SK-N-SH (cell line): ENCODE data around the gene HIVEP2. TPM values are rescaled to one million over a fixed set of nuclear protein-coding genes. Genes with fewer than 3 reads are reported as not detected.

Source experiments
- CTCF ChIA-PET: fragments of 300-600, 350-600 bp; formaldehyde crosslinking; extraction: SDS; loops from one replicate; lab custom pipeline; 2021; lab: Yijun Ruan, JAX
- POLR2A ChIA-PET: fragments of 350-600 bp; sonication (Branson Sonifier 250); formaldehyde crosslinking; extraction: SDS; loops from one replicate; lab custom pipeline; 2020; ENCODE audit warnings: antibody characterized with exemption, inconsistent platforms; lab: Yijun Ruan, JAX
- DNase-seq: peaks from one replicate; pipeline ENCODE4 v3.0.0; 2012
- H2AFZ ChIP-seq: fragments of 200-600 bp; sonication (generic); 2 replicates; pipeline ENCODE4 v1.8.1; 2016; ENCODE audit warnings: antibody characterized with exemption, mild to moderate bottlenecking, low read depth
- H3F3A ChIP-seq: fragments of 200-600 bp; sonication (generic); replicated peaks from 2 replicates; pipeline ENCODE3; 2016; ENCODE audit warnings: antibody characterized with exemption, mild to moderate bottlenecking; ENCODE audit not compliant: insufficient read depth
- H3K27ac ChIP-seq, 2 experiments: fragments of 200-500 bp in 1 of 2; fragments of 200-600 bp in 1 of 2; sonication (Bioruptor generic) in 1 of 2; sonication (generic), shearing (Covaris generic) in 1 of 2; 2 replicates each; pipeline versions ENCODE4 v1.5.1 to v1.6.1; 2014 to 2016; ENCODE audit warnings: low read depth in 2 of 2, inconsistent platforms in 1 of 2, low read length in 1 of 2, mild to moderate bottlenecking in 1 of 2, mixed read lengths in 1 of 2
- H3K27me3 ChIP-seq: fragments of 200-600 bp; sonication (generic), shearing (Covaris generic); 2 replicates; pipeline ENCODE4 v1.6.1; 2016; ENCODE audit warnings: mixed run types; ENCODE audit not compliant: insufficient read depth
- H3K36me3 ChIP-seq, 2 experiments: fragments of 200-500 bp in 1 of 2; fragments of 200-600 bp in 1 of 2; sonication (Bioruptor generic) in 1 of 2; sonication (generic) in 1 of 2; replicated peaks in 1 of 2; 2 replicates each; pipeline versions ENCODE3 to v1.5.1; 2014 to 2016; ENCODE audit warnings: low read length in 1 of 2, mild to moderate bottlenecking in 1 of 2; ENCODE audit not compliant: insufficient read depth in 2 of 2, control insufficient read depth in 1 of 2
- H3K4me1 ChIP-seq, 2 experiments: fragments of 200-500 bp in 1 of 2; fragments of 200-600 bp in 1 of 2; sonication (Bioruptor generic) in 1 of 2; sonication (generic), shearing (Covaris generic) in 1 of 2; 2 replicates each; pipeline versions ENCODE4 v1.5.1 to v1.6.1; 2014 to 2016; ENCODE audit warnings: low read depth in 1 of 2, low read length in 1 of 2, mixed run types in 1 of 2; ENCODE audit not compliant: insufficient read depth in 2 of 2, control insufficient read depth in 1 of 2
- H3K4me2 ChIP-seq: fragments of 200-600 bp; sonication (generic), shearing (Covaris generic); 2 replicates; pipeline ENCODE4 v1.6.1; 2017; ENCODE audit warnings: mixed run types
- H3K4me3 ChIP-seq, 2 experiments: fragments of 200-500 bp in 1 of 2; fragments of 200-600 bp in 1 of 2; sonication (Bioruptor generic) in 1 of 2; sonication (generic), shearing (Covaris generic) in 1 of 2; 2 replicates each; pipeline versions ENCODE4 v1.5.1 to v1.8.1; 2014 to 2016; ENCODE audit warnings: low read depth in 2 of 2, inconsistent platforms in 1 of 2, low read length in 1 of 2, mild to moderate bottlenecking in 1 of 2, mixed read lengths in 1 of 2, moderate library complexity in 1 of 2
- H3K79me2 ChIP-seq: fragments of 200-600 bp; sonication (generic); 2 replicates; pipeline ENCODE4 v1.8.1; 2017; ENCODE audit warnings: mild to moderate bottlenecking; ENCODE audit not compliant: insufficient read depth
- H3K9ac ChIP-seq: fragments of 200-600 bp; sonication (generic); 2 replicates; pipeline ENCODE4 v1.6.1; 2017; ENCODE audit warnings: mixed run types
- H3K9me2 ChIP-seq: fragments of 200-600 bp; sonication (generic); 2 replicates; pipeline ENCODE4 v1.6.1; 2017; ENCODE audit warnings: mixed run types
- H3K9me3 ChIP-seq: fragments of 200-600 bp; sonication (generic); 2 replicates; pipeline ENCODE4 v1.6.1; 2017; ENCODE audit warnings: mixed run types, mild to moderate bottlenecking, moderate library complexity
- H4K20me1 ChIP-seq: fragments of 200-600 bp; sonication (generic); 2 replicates; pipeline ENCODE4 v1.6.1; 2017; ENCODE audit warnings: mild to moderate bottlenecking, mixed run types; ENCODE audit not compliant: insufficient read depth
- ELF1 ChIP-seq: IDR thresholded peaks from 2 replicates; pipeline ENCODE4 v1.4.0; 2012
- EP300 ChIP-seq, 2 experiments: IDR thresholded peaks; 2 replicates each; pipeline versions ENCODE4 v1.4.0 to v1.6.1; 2012; ENCODE audit warnings: borderline replicate concordance in 1 of 2, low read depth in 1 of 2, low read length in 1 of 2
- EZH2phosphoT487 ChIP-seq: fragments of 200-600 bp; sonication (generic); IDR thresholded peaks from 2 replicates; pipeline ENCODE4 v1.6.1; 2017; ENCODE audit warnings: low read depth, mixed run types, mild to moderate bottlenecking, antibody characterized with exemption, moderate library complexity, borderline replicate concordance
- FOSL2 ChIP-seq: IDR thresholded peaks from 2 replicates; pipeline ENCODE4 v1.4.0; 2012; ENCODE audit warnings: low read depth, mild to moderate bottlenecking, moderate library complexity, borderline replicate concordance
- MEF2A ChIP-seq: IDR thresholded peaks from 2 replicates; pipeline ENCODE4 v1.4.0; 2012; ENCODE audit warnings: low read depth, borderline replicate concordance
- MXI1 ChIP-seq: IDR thresholded peaks from 2 replicates; pipeline ENCODE4 v1.6.1; 2012; ENCODE audit warnings: mild to moderate bottlenecking, low read depth, low read length, improper control_type of control experiment
- NFIC ChIP-seq: IDR thresholded peaks from 2 replicates; pipeline ENCODE4 v1.4.0; 2012; ENCODE audit warnings: borderline replicate concordance
- POLR2AphosphoS5 ChIP-seq: IDR thresholded peaks from 2 replicates; pipeline ENCODE4 v1.6.1; 2012; ENCODE audit warnings: low read depth, low read length
- RAD21 ChIP-seq: IDR thresholded peaks from 2 replicates; pipeline ENCODE4 v1.6.1; 2012; ENCODE audit warnings: mild to moderate bottlenecking, low read length
- RCOR1 ChIP-seq: fragments of 150-350 bp; IDR thresholded peaks from 2 replicates; pipeline ENCODE4 v1.6.1; 2017; ENCODE audit warnings: antibody characterized with exemption, low read length
- RXRA ChIP-seq: IDR thresholded peaks from 2 replicates; pipeline ENCODE4 v1.4.0; 2012; ENCODE audit warnings: low read depth, mild to moderate bottlenecking, borderline replicate concordance
- TAF1 ChIP-seq: IDR thresholded peaks from 2 replicates; pipeline ENCODE4 v1.6.1; 2012; ENCODE audit warnings: low read depth, mild to moderate bottlenecking, low read length, moderate library complexity, borderline replicate concordance
- TCF12 ChIP-seq: IDR thresholded peaks from 2 replicates; pipeline ENCODE4 v1.4.0; 2012
- TEAD4 ChIP-seq: IDR thresholded peaks from 2 replicates; pipeline ENCODE4 v1.4.0; 2012; ENCODE audit warnings: mild to moderate bottlenecking, borderline replicate concordance; ENCODE audit not compliant: insufficient read depth
- YY1 ChIP-seq: IDR thresholded peaks from 2 replicates; pipeline ENCODE4 v1.4.0; 2012; ENCODE audit warnings: low read depth, mild to moderate bottlenecking
- WGBS: methylation state at CpG from one replicate; pipeline ENCODE4 v1.1.6; 2017; ENCODE audit warnings: low lambda C conversion rate; 5-methylcytosine and 5-hydroxymethylcytosine counted together
- polyA plus RNA-seq, 3 experiments: library from polyadenylated mRNA; depleted of rRNA; stranded (reverse); fragments of >200 nt; gene quantifications; 2 replicates each; pipeline ENCODE4 v1.2.3, GENCODE V29; 2012
- TF ChIP-seq, protein P1 (sequence below): IDR thresholded peaks from 2 replicates; pipeline ENCODE4; 2012
- TF ChIP-seq, protein P2 (sequence below): IDR thresholded peaks from 2 replicates; pipeline ENCODE4 v1.6.1; 2012; ENCODE audit warnings: mild to moderate bottlenecking, low read depth, low read length, moderate library complexity
- TF ChIP-seq, protein P3 (sequence below): IDR thresholded peaks from 2 replicates; pipeline ENCODE4 v1.4.0; 2012; ENCODE audit warnings: low read depth, borderline replicate concordance
- TF ChIP-seq, protein P4 (sequence below): fragments of 150-350 bp; IDR thresholded peaks from 2 replicates; pipeline ENCODE4 v1.6.1; 2016; ENCODE audit warnings: mild to moderate bottlenecking, low read depth, low read length

The HIVEP2 gene
- polyA plus RNA-seq, 1 of the 3 experiments (the other 2 are of a cell fraction) = 2.5 TPM

DNA sequence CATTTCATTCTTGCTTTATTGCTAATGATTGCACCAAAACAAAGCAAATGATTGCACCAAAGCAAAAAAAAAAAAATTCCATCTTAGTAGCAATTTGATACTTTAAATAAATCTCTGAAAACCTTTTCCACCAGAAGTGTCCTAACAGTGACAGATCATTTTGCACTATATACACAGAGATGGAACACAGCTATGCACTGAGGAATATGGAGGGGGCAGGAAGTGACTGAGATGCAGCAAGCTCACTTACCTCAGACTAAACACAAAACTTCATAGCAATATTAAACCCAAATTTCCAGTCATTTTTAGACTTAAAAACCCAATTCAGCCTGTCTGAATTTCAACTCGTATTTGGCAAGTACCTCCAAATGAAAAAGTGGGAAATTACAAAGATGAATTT lies 41.2 kb downstream of the HIVEP2 start:
- Histone ChIP-seq H3K36me3 (no peaks in the 10 kb centered on the region), H3K9me2 (no peaks in the 10 kb centered on the region), H3K4me1 (peaks cover 0 to 9% of the 10 kb centered on the region in 2 experiments; a peak in 2 of 4 replicates), H3K27me3 (no peaks in the 10 kb centered on the region), H2AFZ (no peak overlapping the region), H3K9me3 (no peaks in the 10 kb centered on the region), H4K20me1 (no peaks in the 10 kb centered on the region), H3K4me3 (no peak overlapping the region), H3K79me2 (peaks cover 42% of the 10 kb centered on the region), H3K27ac (peak overlapping the region; percentile 86 to 99), H3K4me2 (peak overlapping the region; percentile 72; the same call in 1 of the 2 replicates), H3K9ac (no peak overlapping the region), H3F3A (peaks cover 9% of the 10 kb centered on the region)
- ChIA-PET CTCF (no interaction called here), POLR2A (no interaction called here)
- no peak for TF ChIP-seq TCF12
- TF ChIP-seq EZH2phosphoT487 = no peak
- no peak for TF ChIP-seq RCOR1
- TF ChIP-seq, protein P1, sequence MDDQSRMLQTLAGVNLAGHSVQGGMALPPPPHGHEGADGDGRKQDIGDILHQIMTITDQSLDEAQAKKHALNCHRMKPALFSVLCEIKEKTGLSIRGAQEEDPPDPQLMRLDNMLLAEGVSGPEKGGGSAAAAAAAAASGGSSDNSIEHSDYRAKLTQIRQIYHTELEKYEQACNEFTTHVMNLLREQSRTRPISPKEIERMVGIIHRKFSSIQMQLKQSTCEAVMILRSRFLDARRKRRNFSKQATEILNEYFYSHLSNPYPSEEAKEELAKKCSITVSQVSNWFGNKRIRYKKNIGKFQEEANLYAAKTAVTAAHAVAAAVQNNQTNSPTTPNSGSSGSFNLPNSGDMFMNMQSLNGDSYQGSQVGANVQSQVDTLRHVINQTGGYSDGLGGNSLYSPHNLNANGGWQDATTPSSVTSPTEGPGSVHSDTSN = no peak
- no peak for TF ChIP-seq EP300 (IDR thresholded peaks at IDR 0.05; ENCODE audit: borderline replicate concordance in 1 of 2, low read depth in 1 of 2, low read length in 1 of 2)
- no peak for TF ChIP-seq RXRA
- no peak for TF ChIP-seq TEAD4
- TF ChIP-seq, protein P2, sequence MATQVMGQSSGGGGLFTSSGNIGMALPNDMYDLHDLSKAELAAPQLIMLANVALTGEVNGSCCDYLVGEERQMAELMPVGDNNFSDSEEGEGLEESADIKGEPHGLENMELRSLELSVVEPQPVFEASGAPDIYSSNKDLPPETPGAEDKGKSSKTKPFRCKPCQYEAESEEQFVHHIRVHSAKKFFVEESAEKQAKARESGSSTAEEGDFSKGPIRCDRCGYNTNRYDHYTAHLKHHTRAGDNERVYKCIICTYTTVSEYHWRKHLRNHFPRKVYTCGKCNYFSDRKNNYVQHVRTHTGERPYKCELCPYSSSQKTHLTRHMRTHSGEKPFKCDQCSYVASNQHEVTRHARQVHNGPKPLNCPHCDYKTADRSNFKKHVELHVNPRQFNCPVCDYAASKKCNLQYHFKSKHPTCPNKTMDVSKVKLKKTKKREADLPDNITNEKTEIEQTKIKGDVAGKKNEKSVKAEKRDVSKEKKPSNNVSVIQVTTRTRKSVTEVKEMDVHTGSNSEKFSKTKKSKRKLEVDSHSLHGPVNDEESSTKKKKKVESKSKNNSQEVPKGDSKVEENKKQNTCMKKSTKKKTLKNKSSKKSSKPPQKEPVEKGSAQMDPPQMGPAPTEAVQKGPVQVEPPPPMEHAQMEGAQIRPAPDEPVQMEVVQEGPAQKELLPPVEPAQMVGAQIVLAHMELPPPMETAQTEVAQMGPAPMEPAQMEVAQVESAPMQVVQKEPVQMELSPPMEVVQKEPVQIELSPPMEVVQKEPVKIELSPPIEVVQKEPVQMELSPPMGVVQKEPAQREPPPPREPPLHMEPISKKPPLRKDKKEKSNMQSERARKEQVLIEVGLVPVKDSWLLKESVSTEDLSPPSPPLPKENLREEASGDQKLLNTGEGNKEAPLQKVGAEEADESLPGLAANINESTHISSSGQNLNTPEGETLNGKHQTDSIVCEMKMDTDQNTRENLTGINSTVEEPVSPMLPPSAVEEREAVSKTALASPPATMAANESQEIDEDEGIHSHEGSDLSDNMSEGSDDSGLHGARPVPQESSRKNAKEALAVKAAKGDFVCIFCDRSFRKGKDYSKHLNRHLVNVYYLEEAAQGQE = no peak
- no peak for TF ChIP-seq ELF1
- TF ChIP-seq YY1 = no peak
- no peak for TF ChIP-seq TAF1
- TF ChIP-seq, protein P3, sequence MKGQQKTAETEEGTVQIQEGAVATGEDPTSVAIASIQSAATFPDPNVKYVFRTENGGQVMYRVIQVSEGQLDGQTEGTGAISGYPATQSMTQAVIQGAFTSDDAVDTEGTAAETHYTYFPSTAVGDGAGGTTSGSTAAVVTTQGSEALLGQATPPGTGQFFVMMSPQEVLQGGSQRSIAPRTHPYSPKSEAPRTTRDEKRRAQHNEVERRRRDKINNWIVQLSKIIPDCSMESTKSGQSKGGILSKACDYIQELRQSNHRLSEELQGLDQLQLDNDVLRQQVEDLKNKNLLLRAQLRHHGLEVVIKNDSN = no peak
- WGBS = 78% methylated on average over 1 of the region's 1 CpG
- no peak for DNase-seq

DNA sequence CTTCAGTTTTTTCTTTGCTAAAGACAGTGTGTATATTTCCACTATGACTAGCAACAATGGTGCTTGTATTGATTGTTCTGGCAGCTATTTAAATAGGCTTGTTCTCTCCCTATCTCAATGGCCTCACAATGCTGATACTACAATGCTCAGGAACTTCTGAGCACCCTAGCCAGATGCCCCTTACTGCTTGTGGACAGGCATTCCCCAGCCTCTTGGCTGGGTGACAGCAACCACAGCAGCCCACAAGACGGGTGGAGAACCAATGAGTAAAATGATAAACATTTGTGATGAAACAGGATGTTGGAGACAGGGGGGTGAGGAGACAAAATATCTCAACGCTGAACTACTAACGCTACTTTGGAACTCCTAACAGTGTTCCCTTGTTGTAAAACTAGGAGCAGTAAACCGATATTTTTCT lies 42.3 kb downstream of the HIVEP2 start:
- Histone ChIP-seq H3K27ac (peak overlapping the region; percentile 86 to 99), H3K4me2 (peak overlapping the region; percentile 72), H3K9me3 (no peaks in the 10 kb centered on the region), H3K36me3 (no peaks in the 10 kb centered on the region), H3K79me2 (peaks cover 48% of the 10 kb centered on the region), H4K20me1 (no peaks in the 10 kb centered on the region), H3F3A (peaks cover 9% of the 10 kb centered on the region), H3K9ac (peak overlapping the region; percentile 78), H2AFZ (peak overlapping the region; percentile 86; the same call in 1 of the 2 replicates), H3K4me3 (peak overlapping the region; percentile 22 to 50; a peak in 2 of 4 replicates), H3K4me1 (peaks cover 0 to 9% of the 10 kb centered on the region in 2 experiments; a peak in 2 of 4 replicates), H3K9me2 (no peaks in the 10 kb centered on the region), H3K27me3 (no peaks in the 10 kb centered on the region)
- WGBS = 7% methylated on average over 4 of the region's 4 CpGs
- ChIA-PET CTCF (no interaction called here), POLR2A (no interaction called here)
- peak; percentile 19 for DNase-seq
- TF ChIP-seq POLR2AphosphoS5 (peak; percentile 69; the same call in 1 of the 2 replicates), RAD21 (no peak), RCOR1 (no peak), EZH2phosphoT487 (no peak), FOSL2 (peak; percentile 76), MEF2A (peak; percentile 68), NFIC (peak; percentile 98), MXI1 (no peak)
- TF ChIP-seq, protein P4, sequence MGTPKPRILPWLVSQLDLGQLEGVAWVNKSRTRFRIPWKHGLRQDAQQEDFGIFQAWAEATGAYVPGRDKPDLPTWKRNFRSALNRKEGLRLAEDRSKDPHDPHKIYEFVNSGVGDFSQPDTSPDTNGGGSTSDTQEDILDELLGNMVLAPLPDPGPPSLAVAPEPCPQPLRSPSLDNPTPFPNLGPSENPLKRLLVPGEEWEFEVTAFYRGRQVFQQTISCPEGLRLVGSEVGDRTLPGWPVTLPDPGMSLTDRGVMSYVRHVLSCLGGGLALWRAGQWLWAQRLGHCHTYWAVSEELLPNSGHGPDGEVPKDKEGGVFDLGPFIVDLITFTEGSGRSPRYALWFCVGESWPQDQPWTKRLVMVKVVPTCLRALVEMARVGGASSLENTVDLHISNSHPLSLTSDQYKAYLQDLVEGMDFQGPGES = no peak
- TF ChIP-seq, protein P3 = peak; percentile 18; the same call in 1 of the 2 replicates
- TF ChIP-seq, protein P1 = peak; percentile 76
